GM19324 (cell line): Measurements from ENCODE around the gene PABPN1.
"Not testable (repeated sequence)": the region's sequence is repeated elsewhere in the genome, so short reads cannot be mapped to it uniquely, and the experiment has no call there.

ENCODE experiments used
- ATAC-seq: cut with Tn5 transposase; IDR thresholded peaks from one replicate; pipeline ENCODE4 v1.9.1; 2021; ENCODE audit warnings: mild to moderate bottlenecking, moderate library complexity; ENCODE audit not compliant: unreplicated experiment, low FRiP score

PABPN1 gene

GRCh38 chr14:23301288-23301968, 19.8 kb upstream of the PABPN1 start:
- ATAC-seq = peak; percentile 87

GRCh38 chr14:23301969-23302289, 19.3 kb upstream of the PABPN1 start:
- ATAC-seq = no peak

- peak; percentile 28 for ATAC-seq
Measured at GRCh38 chr14:23302290-23303225, 18.7 kb upstream of the PABPN1 start, which contains the start of gene PPP1R3E. TSS of gene PPP1R3E (minus strand) at chr14:23302859. CDS start at chr14:23302576, 283 bp downstream.

GRCh38 chr14:23306412-23307145, 14.7 kb upstream of the PABPN1 start, which contains the start of gene BCL2L2:
TSS of gene BCL2L2 (plus strand) at chr14:23306833. CDS start at chr14:23307768, 935 bp downstream.
- ATAC-seq = no peak

GRCh38 chr14:23307146-23307530, 14.1 kb upstream of the PABPN1 start:
- no peak for ATAC-seq

- no peak for ATAC-seq
Measured at GRCh38 chr14:23307687-23308644, 13.3 kb upstream of the PABPN1 start.

- no peak for ATAC-seq
Measured at GRCh38 chr14:23308721-23309445, 12.4 kb upstream of the PABPN1 start.

- no peak for ATAC-seq
Measured at GRCh38 chr14:23310546-23310945, 10.7 kb upstream of the PABPN1 start.

GRCh38 chr14:23316300-23316699, 5.0 kb upstream of the PABPN1 start:
- ATAC-seq = no peak

GRCh38 chr14:23319746-23320583, 1.3 kb upstream of the PABPN1 start:
- no peak for ATAC-seq

GRCh38 chr14:23321572-23322547, 603 bp downstream of the PABPN1 start:
- peak; percentile 22 for ATAC-seq

GRCh38 chr14:23322568-23323517, 1.6 kb downstream of the PABPN1 start:
- ATAC-seq = no peak

- no peak for ATAC-seq
Measured at GRCh38 chr14:23323838-23324454, 2.7 kb downstream of the PABPN1 start.

GRCh38 chr14:23324455-23324846, 3.2 kb downstream of the PABPN1 start:
- no peak for ATAC-seq

GRCh38 chr14:23324993-23325392, 3.7 kb downstream of the PABPN1 start:
- ATAC-seq = no peak

- ATAC-seq = not testable (repeated sequence)
Measured at GRCh38 chr14:23325746-23326145, 4.5 kb downstream of the PABPN1 start.
